WTC11 (cell line): ENCODE measurements around the gene CALN1. TPM values are rescaled to one million over a fixed set of nuclear protein-coding genes. Genes with fewer than 3 reads are reported as not detected.

Experiments
- ATAC-seq: fragments of 200-7000 bp; cut with Tn5 transposase; 2 replicates; pipeline ENCODE4 v1.10.0; 2021; ENCODE audit warnings: mild to moderate bottlenecking, moderate library complexity
- CTCF ChIA-PET: fragments of 300-600 bp; sonication (Branson Sonifier 250); formaldehyde crosslinking; loops from one replicate; lab custom pipeline; 2021; ENCODE audit warnings: antibody characterized with exemption; lab: Charles Lee
- POLR2A ChIA-PET: fragments of 350-600 bp; sonication (Branson Sonifier 250); formaldehyde crosslinking; loops from one replicate; lab custom pipeline; 2021; ENCODE audit warnings: antibody characterized with exemption; lab: Charles Lee
- DNase-seq: peaks from one replicate; pipeline ENCODE4 v3.0.0; 2021; ENCODE audit warnings: low spot score
- H3K27ac Mint-ChIP-seq: 2 replicates; pipeline ENCODE4 v1.8.0; 2021; ENCODE audit warnings: mixed read lengths
- H3K27me3 Mint-ChIP-seq: 2 replicates; pipeline ENCODE4 v1.8.0; 2021; ENCODE audit warnings: low read depth, mild to moderate bottlenecking, moderate library complexity, mixed read lengths
- H3K36me3 Mint-ChIP-seq: 2 replicates; pipeline ENCODE4 v1.8.0; 2021; ENCODE audit warnings: mixed read lengths
- H3K4me1 Mint-ChIP-seq: 2 replicates; pipeline ENCODE4 v1.8.0; 2022; ENCODE audit warnings: mixed read lengths
- H3K4me3 Mint-ChIP-seq: 2 replicates; pipeline ENCODE4 v1.8.0; 2021; ENCODE audit warnings: mild to moderate bottlenecking, moderate library complexity, mixed read lengths
- H3K9me3 Mint-ChIP-seq: 2 replicates; pipeline ENCODE4 v1.8.0; 2021; ENCODE audit warnings: mixed read lengths
- ATF1 ChIP-seq: sonication (generic); formaldehyde crosslinking; IDR thresholded peaks from 2 replicates; pipeline ENCODE4 v1.8.1; 2023; ENCODE audit warnings: mild to moderate bottlenecking, moderate library complexity, missing genetic modification reagents
- CREM ChIP-seq: sonication (generic); formaldehyde crosslinking; IDR thresholded peaks from 2 replicates; pipeline ENCODE4 v1.8.1; 2022; ENCODE audit warnings: mild to moderate bottlenecking, missing genetic modification reagents, moderate library complexity
- EMX1 ChIP-seq: fragments of 250-450 bp; sonication (Bioruptor Pico); IDR thresholded peaks from 2 replicates; pipeline ENCODE4 v1.8.0; 2021; ENCODE audit warnings: mild to moderate bottlenecking
- GRHL2 ChIP-seq: fragments of 250-450 bp; sonication (Bioruptor Pico); IDR thresholded peaks from 2 replicates; pipeline ENCODE4 v1.8.0; 2022; ENCODE audit warnings: mild to moderate bottlenecking, moderate library complexity; ENCODE audit not compliant: insufficient replicate concordance, severe bottlenecking
- GTF2I ChIP-seq: fragments of 250-450 bp; sonication (Bioruptor Pico); conservative IDR thresholded peaks from 2 replicates; pipeline ENCODE4 v1.4.0; 2021; ENCODE audit warnings: mild to moderate bottlenecking
- KAT7 ChIP-seq: sonication (generic); formaldehyde crosslinking; IDR thresholded peaks from 2 replicates; pipeline ENCODE4 v1.8.1; 2023; ENCODE audit warnings: missing genetic modification reagents, mild to moderate bottlenecking, borderline replicate concordance
- NFATC4 ChIP-seq: fragments of 250-450 bp; sonication (Bioruptor Pico); IDR thresholded peaks from 2 replicates; pipeline ENCODE4 v1.9.0; 2021; ENCODE audit warnings: mild to moderate bottlenecking
- NR1H2 ChIP-seq: sonication (generic); formaldehyde crosslinking; IDR thresholded peaks from 2 replicates; pipeline ENCODE4 v1.9.0; 2021; ENCODE audit warnings: mild to moderate bottlenecking, moderate library complexity, missing genetic modification reagents
- OVOL2 ChIP-seq: fragments of 250-450 bp; sonication (Bioruptor Pico); IDR thresholded peaks from 2 replicates; pipeline ENCODE4 v1.9.0; 2021; ENCODE audit warnings: mild to moderate bottlenecking, borderline replicate concordance
- TEAD1 ChIP-seq: sonication (generic); formaldehyde crosslinking; IDR thresholded peaks from 2 replicates; pipeline ENCODE4 v1.8.0; 2022; ENCODE audit warnings: mild to moderate bottlenecking, missing genetic modification reagents
- ZNF138 ChIP-seq: sonication (generic); formaldehyde crosslinking; conservative IDR thresholded peaks from 2 replicates; pipeline ENCODE4 v1.8.1; 2022; ENCODE audit warnings: mild to moderate bottlenecking, moderate library complexity, missing genetic modification reagents
- ZNF423 ChIP-seq: fragments of 250-450 bp; sonication (Bioruptor Pico); IDR thresholded peaks from 2 replicates; pipeline ENCODE4 v2.1.2; 2022; ENCODE audit warnings: mild to moderate bottlenecking, moderate library complexity
- total RNA-seq: library from RNA; stranded (reverse); gene quantifications from 3 replicates; pipeline ENCODE4 v1.2.3, GENCODE V29; 2021
- TF ChIP-seq, protein P1 (sequence below): sonication (generic); formaldehyde crosslinking; IDR thresholded peaks from 2 replicates; pipeline ENCODE4 v1.8.0; 2022; ENCODE audit warnings: mild to moderate bottlenecking, missing genetic modification reagents
- TF ChIP-seq, protein P2 (sequence below): sonication (generic); formaldehyde crosslinking; IDR thresholded peaks from 2 replicates; pipeline ENCODE4 v1.8.1; 2022; ENCODE audit warnings: missing genetic modification reagents, borderline replicate concordance
- TF ChIP-seq, protein P3 (sequence below): sonication (generic); formaldehyde crosslinking; IDR thresholded peaks from 2 replicates; pipeline ENCODE4 v1.8.0; 2022; ENCODE audit warnings: mild to moderate bottlenecking, missing genetic modification reagents
- TF ChIP-seq, protein P4 (sequence below): sonication (generic); formaldehyde crosslinking; IDR thresholded peaks from 2 replicates; pipeline ENCODE4 v1.8.0; 2023; ENCODE audit warnings: missing genetic modification reagents
- TF ChIP-seq, protein P5 (sequence below): fragments of 250-450 bp; sonication (Bioruptor Pico); IDR thresholded peaks from 2 replicates; pipeline ENCODE4 v1.9.0; 2021; ENCODE audit warnings: moderate library complexity, mild to moderate bottlenecking, inconsistent platforms, borderline replicate concordance
- TF ChIP-seq, protein P6 (sequence below): sonication (generic); formaldehyde crosslinking; IDR thresholded peaks from 2 replicates; pipeline ENCODE4 v1.8.0; 2022; ENCODE audit warnings: mild to moderate bottlenecking, missing genetic modification reagents

The CALN1 gene
- total RNA-seq, 1 experiment from 2014 or later = 10.5 TPM

DNA sequence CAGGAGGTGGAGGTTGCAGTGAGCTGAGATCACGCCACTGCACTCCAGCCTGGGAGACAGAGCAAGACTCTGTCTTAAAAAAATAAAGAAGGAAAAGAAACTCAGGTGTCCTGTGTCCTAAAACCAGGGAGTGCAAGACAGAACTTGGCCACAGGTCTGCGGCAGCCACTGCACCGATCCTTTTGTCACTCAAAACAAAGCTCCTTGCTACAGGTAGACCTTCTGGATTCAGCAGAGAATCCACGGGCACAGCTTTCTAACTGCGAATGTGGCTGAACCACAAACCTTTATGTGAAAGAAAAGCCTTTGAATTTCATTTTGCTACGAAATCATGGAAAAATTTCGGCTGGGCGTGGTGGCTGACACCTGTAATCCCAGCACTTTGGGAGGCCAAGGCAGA, 634.9 kb downstream of the CALN1 start (continued):
- TF ChIP-seq, protein P1, sequence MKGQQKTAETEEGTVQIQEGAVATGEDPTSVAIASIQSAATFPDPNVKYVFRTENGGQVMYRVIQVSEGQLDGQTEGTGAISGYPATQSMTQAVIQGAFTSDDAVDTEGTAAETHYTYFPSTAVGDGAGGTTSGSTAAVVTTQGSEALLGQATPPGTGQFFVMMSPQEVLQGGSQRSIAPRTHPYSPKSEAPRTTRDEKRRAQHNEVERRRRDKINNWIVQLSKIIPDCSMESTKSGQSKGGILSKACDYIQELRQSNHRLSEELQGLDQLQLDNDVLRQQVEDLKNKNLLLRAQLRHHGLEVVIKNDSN (CRISPR knock-in tag) = no peak
- TF ChIP-seq GRHL2 (CRISPR knock-in tag) = no peak
- TF ChIP-seq, all 79 proteins: peak for 0

DNA sequence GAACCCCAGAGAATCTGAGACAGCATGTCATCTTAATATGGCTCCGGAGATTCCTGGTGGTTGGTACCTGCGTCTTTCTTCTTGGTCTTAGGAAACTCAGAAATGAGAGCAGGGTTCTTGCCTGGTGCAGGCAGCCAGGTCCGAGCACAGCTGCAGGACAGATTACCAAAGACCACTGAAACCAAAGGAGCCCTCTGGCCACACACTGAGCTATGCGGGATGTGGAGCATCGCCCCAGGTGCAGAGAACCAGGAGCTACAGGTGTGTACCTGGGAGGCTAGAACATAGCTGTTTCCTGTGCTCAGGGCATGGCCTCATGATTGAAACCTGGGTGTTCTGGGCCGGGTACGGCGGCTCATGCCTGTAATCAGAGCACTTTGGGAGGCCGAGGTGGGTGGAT, 635.4 kb downstream of the CALN1 start:
- no peak for ATAC-seq
- H3K27ac Mint-ChIP-seq = no peak overlapping the region
- H3K36me3 Mint-ChIP-seq = no peaks in the 10 kb centered on the region
- TF ChIP-seq ZNF138 = no peak
- TF ChIP-seq, protein P2, sequence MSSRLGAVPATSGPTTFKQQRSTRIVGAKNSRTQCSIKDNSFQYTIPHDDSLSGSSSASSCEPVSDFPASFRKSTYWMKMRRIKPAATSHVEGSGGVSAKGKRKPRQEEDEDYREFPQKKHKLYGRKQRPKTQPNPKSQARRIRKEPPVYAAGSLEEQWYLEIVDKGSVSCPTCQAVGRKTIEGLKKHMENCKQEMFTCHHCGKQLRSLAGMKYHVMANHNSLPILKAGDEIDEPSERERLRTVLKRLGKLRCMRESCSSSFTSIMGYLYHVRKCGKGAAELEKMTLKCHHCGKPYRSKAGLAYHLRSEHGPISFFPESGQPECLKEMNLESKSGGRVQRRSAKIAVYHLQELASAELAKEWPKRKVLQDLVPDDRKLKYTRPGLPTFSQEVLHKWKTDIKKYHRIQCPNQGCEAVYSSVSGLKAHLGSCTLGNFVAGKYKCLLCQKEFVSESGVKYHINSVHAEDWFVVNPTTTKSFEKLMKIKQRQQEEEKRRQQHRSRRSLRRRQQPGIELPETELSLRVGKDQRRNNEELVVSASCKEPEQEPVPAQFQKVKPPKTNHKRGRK (CRISPR knock-in tag) = no peak
- H3K4me3 Mint-ChIP-seq = no peak overlapping the region
- POLR2A ChIA-PET = no interaction called here
- CTCF ChIA-PET = interaction anchor here (4.1 kb wide), 1 partner anchor 25 kb away, joined by 18 read pairs; no protein-coding TSS in a partner anchor
- DNase-seq = no peak
- H3K4me1 Mint-ChIP-seq = peaks cover 16% of the 10 kb centered on the region
- no peaks in the 10 kb centered on the region for H3K27me3 Mint-ChIP-seq
- 0 out of 2 replicates have a peak, but pooled peaks cover 3% of the 10 kb centered on the region for H3K9me3 Mint-ChIP-seq

DNA sequence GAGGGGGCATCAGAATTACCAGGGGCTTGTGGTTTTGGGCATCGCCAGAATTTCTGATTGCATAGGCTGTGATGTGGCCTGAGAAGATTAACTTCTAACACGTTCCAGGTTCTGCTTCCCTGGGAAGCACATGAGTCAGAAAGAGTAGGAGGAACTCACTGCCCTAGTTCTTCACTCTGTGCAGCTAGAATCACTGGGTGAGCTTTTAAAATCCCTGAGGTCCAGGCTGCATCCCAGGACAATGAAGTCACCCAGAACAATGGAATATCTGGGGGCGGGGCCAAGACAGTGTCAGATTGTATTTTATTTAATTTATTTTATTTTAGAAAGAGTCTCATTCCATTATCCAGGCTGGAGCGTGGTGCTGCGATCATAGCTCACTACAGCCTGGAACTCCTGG, 636.5 kb downstream of the CALN1 start:
- Mint-ChIP-seq H3K36me3 (no peaks in the 10 kb centered on the region), H3K4me3 (no peak overlapping the region), H3K9me3 (no peaks in the 10 kb centered on the region), H3K4me1 (peaks cover 10% of the 10 kb centered on the region), H3K27me3 (no peaks in the 10 kb centered on the region; the same call in 1 of the 2 replicates), H3K27ac (no peak overlapping the region)
- no peak for DNase-seq
- CTCF ChIA-PET = interaction anchor here (4.1 kb wide), 1 partner anchor 23 kb away, joined by 18 read pairs; no protein-coding TSS in a partner anchor
- TF ChIP-seq, protein P3, sequence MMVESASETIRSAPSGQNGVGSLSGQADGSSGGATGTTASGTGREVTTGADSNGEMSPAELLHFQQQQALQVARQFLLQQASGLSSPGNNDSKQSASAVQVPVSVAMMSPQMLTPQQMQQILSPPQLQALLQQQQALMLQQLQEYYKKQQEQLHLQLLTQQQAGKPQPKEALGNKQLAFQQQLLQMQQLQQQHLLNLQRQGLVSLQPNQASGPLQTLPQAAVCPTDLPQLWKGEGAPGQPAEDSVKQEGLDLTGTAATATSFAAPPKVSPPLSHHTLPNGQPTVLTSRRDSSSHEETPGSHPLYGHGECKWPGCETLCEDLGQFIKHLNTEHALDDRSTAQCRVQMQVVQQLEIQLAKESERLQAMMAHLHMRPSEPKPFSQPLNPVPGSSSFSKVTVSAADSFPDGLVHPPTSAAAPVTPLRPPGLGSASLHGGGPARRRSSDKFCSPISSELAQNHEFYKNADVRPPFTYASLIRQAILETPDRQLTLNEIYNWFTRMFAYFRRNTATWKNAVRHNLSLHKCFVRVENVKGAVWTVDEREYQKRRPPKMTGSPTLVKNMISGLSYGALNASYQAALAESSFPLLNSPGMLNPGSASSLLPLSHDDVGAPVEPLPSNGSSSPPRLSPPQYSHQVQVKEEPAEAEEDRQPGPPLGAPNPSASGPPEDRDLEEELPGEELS (CRISPR knock-in tag) = no peak
- TF ChIP-seq TEAD1 (CRISPR knock-in tag) = no peak
- no peak for TF ChIP-seq KAT7 (CRISPR knock-in tag)
- TF ChIP-seq, protein P4, sequence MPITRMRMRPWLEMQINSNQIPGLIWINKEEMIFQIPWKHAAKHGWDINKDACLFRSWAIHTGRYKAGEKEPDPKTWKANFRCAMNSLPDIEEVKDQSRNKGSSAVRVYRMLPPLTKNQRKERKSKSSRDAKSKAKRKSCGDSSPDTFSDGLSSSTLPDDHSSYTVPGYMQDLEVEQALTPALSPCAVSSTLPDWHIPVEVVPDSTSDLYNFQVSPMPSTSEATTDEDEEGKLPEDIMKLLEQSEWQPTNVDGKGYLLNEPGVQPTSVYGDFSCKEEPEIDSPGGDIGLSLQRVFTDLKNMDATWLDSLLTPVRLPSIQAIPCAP = no peak
- no peak for TF ChIP-seq NFATC4 (CRISPR knock-in tag)
- no peak for TF ChIP-seq NR1H2 (CRISPR knock-in tag)
- TF ChIP-seq, protein P5, sequence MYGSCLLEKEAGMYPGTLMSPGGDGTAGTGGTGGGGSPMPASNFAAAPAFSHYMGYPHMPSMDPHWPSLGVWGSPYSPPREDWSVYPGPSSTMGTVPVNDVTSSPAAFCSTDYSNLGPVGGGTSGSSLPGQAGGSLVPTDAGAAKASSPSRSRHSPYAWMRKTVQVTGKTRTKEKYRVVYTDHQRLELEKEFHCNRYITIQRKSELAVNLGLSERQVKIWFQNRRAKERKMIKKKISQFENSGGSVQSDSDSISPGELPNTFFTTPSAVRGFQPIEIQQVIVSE (CRISPR knock-in tag) = no peak
- no peak for TF ChIP-seq ZNF423 (CRISPR knock-in tag)
- TF ChIP-seq CREM (CRISPR knock-in tag) = no peak
- no peak for TF ChIP-seq GTF2I (CRISPR knock-in tag)
- TF ChIP-seq EMX1 = no peak
- TF ChIP-seq, protein P6, sequence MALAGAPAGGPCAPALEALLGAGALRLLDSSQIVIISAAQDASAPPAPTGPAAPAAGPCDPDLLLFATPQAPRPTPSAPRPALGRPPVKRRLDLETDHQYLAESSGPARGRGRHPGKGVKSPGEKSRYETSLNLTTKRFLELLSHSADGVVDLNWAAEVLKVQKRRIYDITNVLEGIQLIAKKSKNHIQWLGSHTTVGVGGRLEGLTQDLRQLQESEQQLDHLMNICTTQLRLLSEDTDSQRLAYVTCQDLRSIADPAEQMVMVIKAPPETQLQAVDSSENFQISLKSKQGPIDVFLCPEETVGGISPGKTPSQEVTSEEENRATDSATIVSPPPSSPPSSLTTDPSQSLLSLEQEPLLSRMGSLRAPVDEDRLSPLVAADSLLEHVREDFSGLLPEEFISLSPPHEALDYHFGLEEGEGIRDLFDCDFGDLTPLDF = no peak
- no peak for TF ChIP-seq OVOL2 (CRISPR knock-in tag)
- no peak for TF ChIP-seq ATF1 (CRISPR knock-in tag)
- ATAC-seq = no peak
- POLR2A ChIA-PET = interaction anchor here (0.7 kb wide), 1 partner anchor 954 kb away, joined by 5 read pairs; no protein-coding TSS in a partner anchor
